HG02571 (cell line): ENCODE data around the gene VTI1B.
A peak's percentile ranks its signal among the peaks of the same experiment; 100 is the strongest.
"Not testable (repeated sequence)": the region's sequence is repeated elsewhere in the genome, so short reads cannot be mapped to it uniquely, and the experiment has no call there.

ENCODE experiments used
- ATAC-seq: cut with Tn5 transposase; IDR thresholded peaks from one replicate; pipeline ENCODE4 v1.9.1; 2021; ENCODE audit warnings: mild to moderate bottlenecking, moderate library complexity; ENCODE audit not compliant: unreplicated experiment

The VTI1B gene, protein sequence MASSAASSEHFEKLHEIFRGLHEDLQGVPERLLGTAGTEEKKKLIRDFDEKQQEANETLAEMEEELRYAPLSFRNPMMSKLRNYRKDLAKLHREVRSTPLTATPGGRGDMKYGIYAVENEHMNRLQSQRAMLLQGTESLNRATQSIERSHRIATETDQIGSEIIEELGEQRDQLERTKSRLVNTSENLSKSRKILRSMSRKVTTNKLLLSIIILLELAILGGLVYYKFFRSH

GRCh38 chr14:67674480-67675218 is at the start of gene VTI1B:
Gene VTI1B (minus strand): TSS chr14:67674632. CDS start chr14:67674489, 143 bp downstream.
- ATAC-seq = peak; percentile 84

GRCh38 chr14:67722293-67722692 is 47.9 kb upstream of the VTI1B start:
- no peak for ATAC-seq

GRCh38 chr14:67721875-67722274 is 47.4 kb upstream of the VTI1B start:
- ATAC-seq = no peak

GRCh38 chr14:67719866-67720265 is 45.4 kb upstream of the VTI1B start:
- ATAC-seq = no peak

GRCh38 chr14:67719385-67719784 is 45.0 kb upstream of the VTI1B start:
- not testable (repeated sequence) for ATAC-seq

GRCh38 chr14:67718265-67718664 is 43.8 kb upstream of the VTI1B start:
- no peak for ATAC-seq

GRCh38 chr14:67717048-67717447 is 42.6 kb upstream of the VTI1B start:
- ATAC-seq = no peak

GRCh38 chr14:67710209-67710608 is 35.8 kb upstream of the VTI1B start:
- ATAC-seq = no peak

- ATAC-seq = not testable (repeated sequence)
Observed at GRCh38 chr14:67709796-67710195, 35.4 kb upstream of the VTI1B start.

GRCh38 chr14:67709346-67709745 is 34.9 kb upstream of the VTI1B start:
- ATAC-seq = not testable (repeated sequence)

DNA sequence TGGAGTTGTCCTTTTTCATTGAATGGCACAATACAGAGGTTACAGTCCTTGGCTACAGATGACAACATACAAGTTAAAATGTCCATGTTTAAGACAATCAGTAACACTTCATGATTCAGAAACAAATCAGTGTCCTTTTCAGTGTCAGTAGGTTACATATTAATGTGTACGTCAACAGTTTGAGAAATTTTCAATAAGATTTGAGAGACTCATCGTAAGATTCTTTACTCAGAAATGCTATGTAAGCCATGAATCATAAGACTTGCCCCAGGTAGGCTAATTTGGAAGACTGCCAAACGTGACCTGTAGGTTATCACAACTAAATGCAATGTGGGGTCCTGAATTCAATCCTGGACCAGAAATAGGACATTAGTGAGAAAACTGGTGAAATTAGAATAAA is 30.8 kb upstream of the VTI1B start:
- ATAC-seq = no peak

DNA sequence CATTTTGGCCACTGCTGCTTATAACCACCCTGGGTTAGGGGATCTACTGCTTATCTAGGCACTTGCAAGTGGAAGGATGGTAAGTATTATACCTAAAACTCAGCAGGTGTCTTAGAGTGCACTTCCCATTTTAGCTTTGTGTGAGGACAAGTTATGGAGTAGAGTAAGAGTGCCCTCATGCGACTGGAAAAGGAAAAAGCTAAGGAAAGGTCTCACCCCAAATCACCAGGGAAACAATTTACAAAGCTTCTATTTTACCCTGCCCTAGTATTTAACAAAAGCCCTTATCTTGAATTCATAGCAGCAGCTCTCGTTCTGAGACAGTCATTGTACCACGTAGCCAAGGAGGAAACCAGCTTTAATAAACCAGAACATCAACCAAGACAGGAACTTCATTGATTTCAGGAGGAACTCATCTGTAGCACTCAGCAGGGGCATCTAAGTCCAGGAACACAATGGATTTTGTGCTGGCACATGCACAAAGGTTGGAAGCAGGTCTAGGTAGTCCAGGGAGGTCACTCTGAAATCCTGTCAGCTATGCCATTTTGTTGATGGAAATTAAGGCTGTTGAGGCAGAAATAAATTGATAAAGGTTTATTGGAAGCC is 30.2 kb upstream of the VTI1B start:
- ATAC-seq = no peak

- no peak for ATAC-seq
Observed at GRCh38 chr14:67703997-67704396, 29.6 kb upstream of the VTI1B start.

DNA sequence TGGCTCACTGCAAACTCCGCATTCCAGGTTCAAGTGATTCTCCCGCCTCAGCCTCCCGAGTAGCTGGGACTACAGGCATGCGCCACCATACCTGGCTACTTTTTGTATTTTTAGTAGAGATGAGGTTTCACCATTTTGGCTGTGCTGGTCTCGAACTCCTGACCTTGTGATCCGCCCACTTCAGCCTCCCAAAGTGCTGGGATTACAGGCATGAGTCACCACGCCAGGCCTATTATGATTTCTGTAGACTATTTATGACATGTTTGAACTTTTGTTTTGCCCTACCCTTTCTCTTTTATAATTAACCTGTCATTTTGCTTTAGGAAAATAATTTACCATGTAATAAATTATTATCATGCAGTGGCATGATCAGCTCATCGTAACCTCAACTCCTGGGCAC is 27.1 kb upstream of the VTI1B start, which contains the start of gene RDH12:
RDH12 (plus strand) TSS at position 395 of the 400 bp plus-strand sequence. CDS start 20,757 bp downstream, outside the sequence.
- not testable (repeated sequence) for ATAC-seq

DNA sequence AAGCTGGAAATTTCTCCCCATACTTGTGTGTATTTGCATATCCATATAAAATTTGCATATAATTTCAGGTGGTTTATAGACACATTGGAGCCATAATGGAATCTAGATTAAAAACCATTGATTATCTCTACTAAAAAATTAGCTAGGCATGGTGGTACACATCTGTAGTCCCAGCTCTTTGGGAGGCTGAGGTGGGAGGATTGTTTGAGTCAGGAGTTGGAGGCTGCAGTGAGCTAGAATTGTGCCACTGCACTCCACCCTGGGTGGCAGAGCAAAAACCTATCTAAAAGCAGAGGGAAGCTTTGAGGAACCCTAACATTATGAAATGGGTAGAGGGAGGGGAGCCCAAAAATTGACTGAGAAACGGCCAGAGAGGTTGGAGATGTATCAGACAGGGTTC is 23.7 kb upstream of the VTI1B start:
- no peak for ATAC-seq

DNA sequence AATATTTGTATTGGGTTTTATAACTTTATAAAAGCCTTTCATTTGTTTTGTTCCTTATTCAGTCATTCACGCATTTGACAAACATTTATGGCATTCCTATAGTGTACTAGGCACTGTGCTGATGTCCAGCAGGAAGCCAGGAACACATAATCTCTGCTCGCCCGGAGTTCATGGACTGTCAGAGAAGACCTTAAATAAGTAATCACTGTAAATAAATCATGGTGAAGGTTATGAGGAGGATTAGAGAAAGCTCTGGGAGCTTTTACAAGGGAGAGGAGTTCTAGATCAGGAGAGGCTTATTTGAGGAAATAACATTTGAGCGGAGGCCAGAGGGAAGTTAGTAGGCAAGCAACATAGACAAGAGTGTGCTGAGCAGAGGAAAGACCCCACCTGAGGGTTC is 22.6 kb upstream of the VTI1B start:
- ATAC-seq = no peak

DNA sequence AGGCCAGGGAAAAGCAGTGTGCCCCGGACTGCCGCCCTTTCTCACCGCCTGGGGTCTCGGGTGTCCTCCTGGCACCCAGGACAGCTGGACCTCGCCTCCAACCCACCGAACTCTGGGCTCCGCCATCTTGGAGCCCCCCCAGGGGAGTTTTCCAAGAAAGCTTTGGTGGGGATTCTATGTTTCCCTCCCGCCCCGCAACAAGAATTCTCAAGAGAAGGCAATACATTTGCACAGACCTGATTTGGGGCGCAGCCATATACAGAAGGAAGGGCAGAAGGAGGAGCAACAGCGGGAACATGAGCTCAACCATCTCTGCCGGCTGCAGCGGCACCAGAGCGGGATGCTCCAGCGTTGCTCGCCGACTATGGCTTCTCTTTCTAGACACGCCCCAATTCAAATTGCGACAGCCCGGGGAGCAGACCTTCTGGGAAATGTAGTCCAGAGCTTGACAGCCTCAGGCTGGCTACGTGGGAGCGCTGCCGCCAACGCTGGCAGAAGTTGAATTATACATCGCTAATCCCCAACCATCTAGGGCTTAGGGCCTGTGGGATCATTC is 21.0 kb upstream of the VTI1B start, which contains the start of gene RDH11:
RDH11 (minus strand) TSS at position 371 of the 556 bp plus-strand sequence; CDS start at position 310, 61 bp downstream.
- ATAC-seq = peak; percentile 90

- ATAC-seq = peak; percentile 80
Observed at GRCh38 chr14:67694791-67695393, 20.5 kb upstream of the VTI1B start.

DNA sequence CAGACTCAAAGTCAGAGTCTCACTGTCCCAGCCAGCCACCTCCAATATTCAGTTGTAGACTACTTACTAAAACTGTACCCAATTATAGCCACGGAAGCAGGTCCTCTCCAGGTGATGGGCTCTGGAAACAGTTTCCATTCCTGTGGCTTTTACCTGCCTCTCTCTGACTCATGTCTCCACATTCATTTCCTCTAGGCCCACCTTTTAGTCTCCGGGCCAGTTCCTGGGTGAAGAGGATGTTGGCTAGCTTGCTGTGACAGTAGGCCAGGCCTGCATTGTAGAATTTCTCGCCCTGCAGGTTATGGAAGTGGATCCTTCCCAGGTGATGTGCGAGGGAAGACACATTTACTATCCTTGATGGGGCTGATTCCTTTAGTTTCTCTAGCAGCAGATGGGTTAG is 15.6 kb upstream of the VTI1B start:
- no peak for ATAC-seq

- no peak for ATAC-seq
Observed at GRCh38 chr14:67683842-67684241, 9.4 kb upstream of the VTI1B start.

GRCh38 chr14:67680941-67681340 is 6.5 kb upstream of the VTI1B start:
- ATAC-seq = no peak
